Activated CD4-positive, alpha-beta T cell treated with anti-CD3 and anti-CD28 coated beads, Interleukin-2, amount 10 ng/mL, durations not matched to agents 7 days and 5 days (primary cell): ENCODE data around the gene SF3B2. TPM values are rescaled to one million over a fixed set of nuclear protein-coding genes. Genes with fewer than 3 reads are reported as not detected.
"Not testable (repeated sequence)": the region's sequence is repeated elsewhere in the genome, so short reads cannot be mapped to it uniquely, and the experiment has no call there.

Source experiments
- CTCF ChIA-PET: fragments of 350-600 bp; sonication (Branson Sonifier 250); formaldehyde crosslinking; loops from one replicate; lab custom pipeline; 2021; ENCODE audit warnings: antibody characterized with exemption; lab: Charles Lee
- POLR2A ChIA-PET: fragments of 350-600 bp; sonication (Branson Sonifier 250); formaldehyde crosslinking; loops from one replicate; lab custom pipeline; 2021; ENCODE audit warnings: antibody characterized with exemption; lab: Charles Lee
- DNase-seq: peaks from one replicate; pipeline ENCODE4 v3.0.0-alpha.2; 2020
- H3K27ac Mint-ChIP-seq: one replicate; pipeline ENCODE4 v1.8.0; 2021; ENCODE audit warnings: mild to moderate bottlenecking, moderate library complexity, mixed read lengths
- H3K27me3 Mint-ChIP-seq: one replicate; pipeline ENCODE4 v1.8.0; 2021; ENCODE audit warnings: mixed read lengths
- H3K36me3 Mint-ChIP-seq: one replicate; pipeline ENCODE4 v1.8.0; 2021; ENCODE audit warnings: low read depth, mixed read lengths
- H3K4me1 Mint-ChIP-seq: one replicate; pipeline ENCODE4 v1.8.0; 2021; ENCODE audit warnings: mixed read lengths
- H3K4me3 Mint-ChIP-seq: one replicate; pipeline ENCODE4 v1.8.0; 2021; ENCODE audit warnings: mild to moderate bottlenecking, moderate library complexity, mixed read lengths
- H3K9me3 Mint-ChIP-seq: one replicate; pipeline ENCODE4 v1.8.0; 2021; ENCODE audit warnings: mixed read lengths
- total RNA-seq, 2 experiments: library from RNA; stranded (reverse); gene quantifications; one replicate each; pipeline ENCODE4 v1.2.3, GENCODE V29; 2021

Gene SF3B2
- total RNA-seq, 2 experiments from 2014 or later: 217 to 223 TPM

- Mint-ChIP-seq H3K9me3 (peaks cover 10% of the 10 kb centered on the region), H3K27me3 (no peaks in the 10 kb centered on the region), H3K27ac (peak overlapping the region; percentile 34), H3K4me3 (no peak overlapping the region), H3K36me3 (peaks cover 31% of the 10 kb centered on the region), H3K4me1 (peaks cover 67% of the 10 kb centered on the region)
- ChIA-PET CTCF (interaction anchor here (0.5 to 1.1 kb wide), 5 partner anchors 9 to 198 kb away, joined by 3 to 4 read pairs (median 3); no protein-coding TSS in a partner anchor), POLR2A (interaction anchor here (0.6 kb wide), 1 partner anchor 22 kb away, joined by 3 read pairs; no protein-coding TSS in a partner anchor)
- no peak for DNase-seq
Measured at GRCh38 chr11:66106786-66107599, 54.8 kb downstream of the SF3B2 start.

- Mint-ChIP-seq H3K4me3 (no peak overlapping the region), H3K4me1 (peaks cover 75% of the 10 kb centered on the region), H3K9me3 (peaks cover 10% of the 10 kb centered on the region), H3K27ac (peak overlapping the region; percentile 79), H3K36me3 (peaks cover 31% of the 10 kb centered on the region), H3K27me3 (no peaks in the 10 kb centered on the region)
- DNase-seq: no peak
- ChIA-PET POLR2A (interaction anchor here (0.5 to 0.6 kb wide), 2 partner anchors 23 to 54 kb away, joined by 3 read pairs; no protein-coding TSS in a partner anchor), CTCF (interaction anchor here (0.5 to 1.1 kb wide), 4 partner anchors 8 to 40 kb away, joined by 3 to 4 read pairs (median 3); no protein-coding TSS in a partner anchor)
Measured at GRCh38 chr11:66107600-66108510, 55.7 kb downstream of the SF3B2 start.

- DNase-seq: no peak
- no peaks in the 10 kb centered on the region for H3K27me3 Mint-ChIP-seq
- CTCF ChIA-PET: interaction anchor here (1.1 kb wide), 1 partner anchor 9 kb away, joined by 3 read pairs; no protein-coding TSS in a partner anchor
- peak overlapping the region; percentile 25 for H3K27ac Mint-ChIP-seq
- no peak overlapping the region for H3K4me3 Mint-ChIP-seq
- peaks cover 22% of the 10 kb centered on the region for H3K36me3 Mint-ChIP-seq
- H3K4me1 Mint-ChIP-seq: peaks cover 78% of the 10 kb centered on the region
- POLR2A ChIA-PET: no interaction called here
- peaks cover 6% of the 10 kb centered on the region for H3K9me3 Mint-ChIP-seq
Measured at GRCh38 chr11:66109294-66109693, 57.1 kb downstream of the SF3B2 start.

GRCh38 chr11:66111158-66111557, 59.0 kb downstream of the SF3B2 start:
- no peaks in the 10 kb centered on the region for H3K27me3 Mint-ChIP-seq
- H3K9me3 Mint-ChIP-seq: peaks cover 6% of the 10 kb centered on the region
- CTCF ChIA-PET: no interaction called here
- no peak overlapping the region for H3K4me3 Mint-ChIP-seq
- POLR2A ChIA-PET: no interaction called here
- no peak for DNase-seq
- H3K27ac Mint-ChIP-seq: no peak overlapping the region
- peaks cover 81% of the 10 kb centered on the region for H3K4me1 Mint-ChIP-seq
- peaks cover 14% of the 10 kb centered on the region for H3K36me3 Mint-ChIP-seq

GRCh38 chr11:66112041-66112491, 59.9 kb downstream of the SF3B2 start:
- Mint-ChIP-seq H3K27ac (peak overlapping the region; percentile 38), H3K4me3 (no peak overlapping the region), H3K9me3 (peaks cover 5% of the 10 kb centered on the region), H3K27me3 (no peaks in the 10 kb centered on the region), H3K36me3 (peaks cover 12% of the 10 kb centered on the region), H3K4me1 (peaks cover 86% of the 10 kb centered on the region)
- DNase-seq: no peak
- CTCF ChIA-PET: interaction anchor here (1.6 kb wide), 1 partner anchor 44 kb away, joined by 4 read pairs; no protein-coding TSS in a partner anchor
- POLR2A ChIA-PET: no interaction called here

- Mint-ChIP-seq H3K36me3 (peaks cover 4% of the 10 kb centered on the region), H3K27me3 (no peaks in the 10 kb centered on the region), H3K4me1 (peaks cover 86% of the 10 kb centered on the region), H3K4me3 (peak overlapping the region; percentile 13), H3K9me3 (no peaks in the 10 kb centered on the region), H3K27ac (peak overlapping the region; percentile 78)
- ChIA-PET CTCF (interaction anchor here (0.6 to 1.6 kb wide), 3 partner anchors 12 to 1861 kb away, joined by 3 to 4 read pairs (median 3); no protein-coding TSS in a partner anchor), POLR2A (no interaction called here)
- no peak for DNase-seq
Measured at GRCh38 chr11:66112601-66113499, 60.7 kb downstream of the SF3B2 start.

- H3K9me3 Mint-ChIP-seq, DNase-seq, H3K36me3 Mint-ChIP-seq, H3K27me3 Mint-ChIP-seq, POLR2A ChIA-PET: not testable (repeated sequence)
- CTCF ChIA-PET: interaction anchor here (0.6 to 1.9 kb wide), 7 partner anchors 7 to 128 kb away, joined by 3 to 7 read pairs (median 3); no protein-coding TSS in a partner anchor
- Mint-ChIP-seq H3K27ac (peak overlapping the region; percentile 92), H3K4me3 (peak overlapping the region; percentile 66), H3K4me1 (peaks cover 85% of the 10 kb centered on the region)
Measured at GRCh38 chr11:66114957-66115356, 62.8 kb downstream of the SF3B2 start.

GRCh38 chr11:66115638-66116301, 63.6 kb downstream of the SF3B2 start:
- ChIA-PET CTCF (interaction anchor here (0.7 to 1.9 kb wide), 7 partner anchors 8 to 106 kb away, joined by 3 to 7 read pairs (median 3); no protein-coding TSS in a partner anchor), POLR2A (no interaction called here)
- Mint-ChIP-seq H3K36me3 (peaks cover 4% of the 10 kb centered on the region), H3K9me3 (no peaks in the 10 kb centered on the region), H3K4me3 (peak overlapping the region; percentile 66), H3K27me3 (no peaks in the 10 kb centered on the region), H3K4me1 (peaks cover 86% of the 10 kb centered on the region), H3K27ac (peak overlapping the region; percentile 92)
- peak; percentile 51 for DNase-seq

- DNase-seq: no peak
- no peaks in the 10 kb centered on the region for H3K27me3 Mint-ChIP-seq
- ChIA-PET CTCF (interaction anchor here (1.1 to 1.9 kb wide), 5 partner anchors 9 to 72 kb away, joined by 3 to 7 read pairs (median 5); no protein-coding TSS in a partner anchor), POLR2A (interaction anchor here (0.6 kb wide), 1 partner anchor 615 kb away, joined by 5 read pairs; no protein-coding TSS in a partner anchor)
- peaks cover 7% of the 10 kb centered on the region for H3K36me3 Mint-ChIP-seq
- H3K4me1 Mint-ChIP-seq: peaks cover 89% of the 10 kb centered on the region
- H3K9me3 Mint-ChIP-seq: no peaks in the 10 kb centered on the region
- H3K4me3 Mint-ChIP-seq: peak overlapping the region; percentile 66
- peak overlapping the region; percentile 92 for H3K27ac Mint-ChIP-seq
Measured at GRCh38 chr11:66116576-66117361, 64.6 kb downstream of the SF3B2 start.

- peaks cover 7% of the 10 kb centered on the region for H3K36me3 Mint-ChIP-seq
- H3K27me3 Mint-ChIP-seq: no peaks in the 10 kb centered on the region
- CTCF ChIA-PET: interaction anchor here (0.7 to 1.9 kb wide), 8 partner anchors 10 to 66 kb away, joined by 3 to 7 read pairs (median 4); partner anchors contain the start of gene SF3B2
- no peak overlapping the region for H3K4me3 Mint-ChIP-seq
- POLR2A ChIA-PET: interaction anchor here (0.5 kb wide), 1 partner anchor 240 kb away, joined by 5 read pairs; no protein-coding TSS in a partner anchor
- H3K27ac Mint-ChIP-seq: peak overlapping the region; percentile 38
- H3K4me1 Mint-ChIP-seq: peaks cover 79% of the 10 kb centered on the region
- DNase-seq: no peak
- H3K9me3 Mint-ChIP-seq: no peaks in the 10 kb centered on the region
Measured at GRCh38 chr11:66118847-66119246, 66.7 kb downstream of the SF3B2 start.
